Stimulated activated CD8-positive, alpha-beta memory T cell treated with anti-CD3 and anti-CD28 coated beads, Interleukin-12 subunit alpha, Interleukin-12 subunit beta, amount 100 ng/mL, for 24 hours (primary cell): Measurements from ENCODE around the gene SLC24A5.

ENCODE experiments used
- DNase-seq: peaks from one replicate; pipeline ENCODE4 v3.0.0-alpha.2; 2020; ENCODE audit errors: extremely low read depth

The SLC24A5 gene

DNA sequence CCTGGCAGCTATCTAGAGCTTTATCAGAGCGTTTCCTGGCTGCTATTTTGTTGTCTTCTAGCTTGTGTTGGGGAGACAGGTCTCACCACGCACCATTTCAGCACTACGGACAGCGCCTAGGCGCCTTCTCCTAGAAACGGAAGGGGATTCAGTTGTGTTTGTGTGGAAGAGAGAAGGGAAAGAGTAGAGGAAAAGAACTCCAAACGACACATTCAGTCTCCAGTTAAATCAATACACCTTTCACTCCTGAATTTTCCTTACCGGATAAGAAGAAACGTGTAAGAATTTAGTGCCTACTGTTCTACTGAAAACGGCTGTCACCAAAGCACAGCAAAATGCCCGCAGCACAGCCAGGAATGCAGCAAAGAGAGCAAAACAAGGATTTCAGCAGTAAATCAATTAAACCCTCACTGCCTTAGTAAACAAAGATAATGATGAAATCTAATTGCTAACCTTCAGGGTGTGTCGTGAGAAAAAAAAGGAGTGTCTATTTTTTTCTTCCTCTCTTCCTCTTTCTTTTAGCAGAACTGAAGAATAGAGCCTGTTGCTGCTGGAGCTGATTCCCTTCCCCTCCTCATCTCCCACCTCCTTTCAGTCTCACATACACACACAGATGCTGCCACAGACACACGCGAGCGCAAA, 70.3 kb downstream of the SLC24A5 start:
- no peak for DNase-seq

DNA sequence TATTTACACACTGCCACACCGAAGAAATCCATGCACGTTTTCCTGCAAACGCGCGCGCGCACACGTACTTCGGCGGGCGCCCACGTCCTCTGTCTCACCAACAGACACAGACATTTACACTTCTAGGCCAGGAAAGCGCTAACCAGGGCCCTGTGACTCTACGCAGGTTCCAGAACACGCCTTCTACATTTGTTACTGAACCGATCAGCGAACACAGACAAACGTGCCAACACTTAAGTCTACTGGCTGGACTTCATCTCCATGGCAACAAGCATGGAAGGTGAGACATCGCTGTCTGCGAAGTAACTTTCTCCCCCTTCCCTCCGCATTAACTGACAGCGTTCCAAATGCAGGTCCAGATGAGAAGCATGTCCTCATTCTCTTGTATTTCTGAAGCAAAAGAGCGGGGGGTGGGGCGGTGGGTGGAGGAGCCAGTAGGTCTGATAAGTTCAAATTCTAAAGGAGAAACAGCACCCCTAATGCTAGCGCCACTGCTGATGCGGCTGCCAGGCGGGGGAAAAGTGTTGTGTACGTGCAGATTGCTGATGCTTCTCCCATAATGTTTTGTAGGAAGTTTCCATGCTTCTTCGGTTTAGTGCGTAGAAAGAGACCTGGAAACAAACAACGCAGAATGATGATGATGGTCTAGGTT, 70.9 kb downstream of the SLC24A5 start, which contains the start of gene CTXN2:
Gene CTXN2, plus strand, starts transcription at position 92 of the 652 bp plus-strand sequence. CDS start 9,636 bp downstream, outside the sequence.
- no peak for DNase-seq
